HG02870 (cell line): Measurements from ENCODE around the gene AP2S1.
"Not testable (repeated sequence)": the region's sequence is repeated elsewhere in the genome, so short reads cannot be mapped to it uniquely, and the experiment has no call there.

Experiments
- ATAC-seq: cut with Tn5 transposase; IDR thresholded peaks from one replicate; pipeline ENCODE4 v1.9.1; 2021; ENCODE audit warnings: mild to moderate bottlenecking, moderate library complexity; ENCODE audit not compliant: unreplicated experiment

Gene AP2S1

DNA sequence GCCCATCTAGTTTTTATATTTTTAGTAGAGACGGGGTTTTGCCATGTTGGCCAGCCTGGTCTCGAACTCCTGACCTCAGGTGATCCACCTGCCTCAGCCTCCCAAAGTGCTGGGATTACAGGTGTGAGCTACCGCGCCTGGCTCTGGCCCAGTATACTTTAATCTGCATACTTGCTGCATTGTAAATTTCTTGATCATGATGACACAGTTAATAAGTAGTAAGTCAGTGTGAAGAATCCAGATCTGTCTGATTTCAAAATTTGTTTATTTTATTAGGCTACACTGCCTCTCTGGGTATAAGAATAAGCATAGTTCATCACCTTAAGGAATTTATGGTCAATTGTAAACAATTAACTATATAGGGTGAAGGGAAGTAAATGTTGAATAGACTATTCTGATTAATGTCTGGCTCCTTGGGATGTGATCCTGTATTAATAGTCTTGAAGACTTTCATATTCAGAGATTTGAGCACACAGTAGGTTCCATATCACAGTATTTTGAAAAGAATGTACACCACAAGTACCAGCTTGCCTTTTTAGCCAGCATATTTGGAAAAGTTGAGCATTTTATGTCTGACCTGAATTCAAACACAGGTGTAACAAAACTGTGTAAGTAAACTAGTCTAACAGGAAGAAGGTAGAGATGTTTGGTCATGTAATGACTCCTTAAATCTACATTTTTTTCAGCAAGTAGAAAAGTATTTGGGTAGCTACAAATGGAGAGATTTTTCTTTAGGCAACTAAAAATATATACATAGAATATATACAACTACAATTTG is 17.6 kb upstream of the AP2S1 start:
- ATAC-seq = no peak

- no peak for ATAC-seq
Observed at GRCh38 chr19:46867170-46867569, 16.5 kb upstream of the AP2S1 start.

DNA sequence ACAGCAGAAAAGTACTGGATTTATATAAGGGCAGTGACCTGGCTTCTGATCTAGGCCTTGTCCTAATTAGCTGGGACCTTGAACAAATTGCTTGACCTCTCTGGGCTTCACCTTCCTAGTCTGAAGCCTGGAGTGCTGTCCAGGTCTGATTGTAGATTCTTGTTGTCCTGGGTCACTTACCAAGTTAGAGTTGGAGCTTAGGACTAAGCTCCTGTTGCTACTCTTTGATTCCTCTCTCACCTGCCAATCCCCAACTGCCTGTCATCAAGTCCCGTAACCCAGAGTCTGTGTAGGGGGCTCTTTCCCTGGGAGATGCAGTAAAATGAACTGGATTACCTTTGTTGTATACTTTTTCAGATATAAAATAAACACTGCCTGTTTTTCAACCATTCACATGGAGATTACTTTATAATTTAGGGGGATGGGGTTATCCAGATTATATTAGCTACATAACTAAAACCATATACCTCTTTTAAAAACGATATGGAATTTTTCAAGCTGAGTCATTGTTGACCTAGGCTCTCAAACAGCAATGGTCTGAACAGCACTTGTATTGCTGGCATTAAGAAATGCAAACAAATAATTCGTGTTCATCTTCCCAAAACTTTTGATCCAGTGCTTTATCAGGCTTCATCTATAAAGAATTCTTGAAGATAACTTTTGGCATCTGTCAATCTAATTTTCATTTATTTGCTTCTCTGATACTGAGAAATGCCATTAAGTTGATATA is 15.9 kb upstream of the AP2S1 start:
- no peak for ATAC-seq

DNA sequence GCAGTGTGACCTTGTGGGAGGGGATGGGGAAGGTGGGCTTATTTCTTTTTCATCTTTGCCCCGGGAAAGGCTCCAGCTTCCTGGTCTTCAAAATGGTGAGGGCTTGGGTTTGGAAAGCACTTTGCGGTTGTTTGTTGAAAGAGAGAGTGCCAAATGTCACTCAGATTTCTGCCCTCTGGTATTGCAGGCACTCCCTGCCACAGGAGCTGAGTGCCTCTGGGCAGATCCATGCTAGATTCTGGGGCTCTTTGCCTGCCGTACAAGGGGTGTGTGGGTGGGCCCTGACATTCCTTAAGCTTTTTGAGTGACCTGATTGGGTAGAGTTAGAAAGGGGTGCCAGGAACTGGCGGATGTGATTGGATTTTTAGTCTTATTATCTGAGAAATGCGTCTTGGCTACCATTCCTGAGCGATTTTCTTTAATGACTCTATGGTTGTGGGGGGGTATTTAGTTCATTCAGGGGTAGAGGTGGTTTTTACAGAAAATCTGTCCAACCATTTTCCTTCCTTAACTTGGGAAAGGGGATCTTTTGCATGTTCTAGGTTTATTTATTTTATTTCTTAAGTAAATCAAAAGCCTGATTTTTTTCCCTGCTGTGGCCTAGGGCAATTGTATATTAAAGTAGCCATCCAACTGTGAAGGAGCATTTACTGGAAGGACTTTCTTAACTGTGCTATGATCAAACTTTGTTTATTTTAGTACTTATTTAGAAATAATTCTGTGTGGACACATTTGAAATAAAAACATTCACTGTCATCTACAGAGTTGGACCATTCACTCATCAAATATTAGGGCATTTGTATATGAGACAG is 13.4 kb upstream of the AP2S1 start:
- ATAC-seq = no peak

DNA sequence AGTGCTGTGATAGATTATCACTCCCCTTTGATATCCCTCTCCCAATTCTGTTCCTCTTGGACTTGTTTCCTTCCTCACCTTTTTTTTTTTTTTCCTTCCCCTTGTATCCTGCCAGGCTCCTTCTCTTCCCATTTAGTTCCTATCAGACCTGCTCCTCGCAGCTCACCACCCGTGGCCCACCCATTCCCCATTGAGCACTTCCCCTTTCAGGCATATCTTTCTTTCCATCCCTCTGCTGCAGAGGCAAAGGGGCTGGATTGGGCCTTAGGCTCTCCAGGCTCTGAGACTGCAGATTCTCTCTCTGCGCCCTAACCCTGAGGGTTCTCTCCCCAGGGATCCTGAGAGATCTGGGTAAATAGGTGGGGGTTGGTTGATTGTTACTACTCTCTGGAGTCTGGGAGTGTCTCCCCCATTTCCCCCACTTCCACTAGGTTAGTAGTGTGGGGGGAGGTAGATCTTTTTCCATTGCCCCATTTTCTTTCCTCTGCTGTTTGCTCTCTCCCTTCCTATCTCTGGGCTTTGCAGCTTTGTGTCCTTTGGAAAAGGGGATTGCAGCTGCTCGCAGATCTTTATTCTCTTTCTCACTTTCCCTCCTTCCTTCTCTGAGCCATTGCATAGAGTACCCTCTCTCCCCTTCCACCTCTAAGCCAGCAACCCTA is 12.5 kb upstream of the AP2S1 start:
- no peak for ATAC-seq

- ATAC-seq = no peak
Observed at GRCh38 chr19:46862503-46862834, 11.8 kb upstream of the AP2S1 start.

DNA sequence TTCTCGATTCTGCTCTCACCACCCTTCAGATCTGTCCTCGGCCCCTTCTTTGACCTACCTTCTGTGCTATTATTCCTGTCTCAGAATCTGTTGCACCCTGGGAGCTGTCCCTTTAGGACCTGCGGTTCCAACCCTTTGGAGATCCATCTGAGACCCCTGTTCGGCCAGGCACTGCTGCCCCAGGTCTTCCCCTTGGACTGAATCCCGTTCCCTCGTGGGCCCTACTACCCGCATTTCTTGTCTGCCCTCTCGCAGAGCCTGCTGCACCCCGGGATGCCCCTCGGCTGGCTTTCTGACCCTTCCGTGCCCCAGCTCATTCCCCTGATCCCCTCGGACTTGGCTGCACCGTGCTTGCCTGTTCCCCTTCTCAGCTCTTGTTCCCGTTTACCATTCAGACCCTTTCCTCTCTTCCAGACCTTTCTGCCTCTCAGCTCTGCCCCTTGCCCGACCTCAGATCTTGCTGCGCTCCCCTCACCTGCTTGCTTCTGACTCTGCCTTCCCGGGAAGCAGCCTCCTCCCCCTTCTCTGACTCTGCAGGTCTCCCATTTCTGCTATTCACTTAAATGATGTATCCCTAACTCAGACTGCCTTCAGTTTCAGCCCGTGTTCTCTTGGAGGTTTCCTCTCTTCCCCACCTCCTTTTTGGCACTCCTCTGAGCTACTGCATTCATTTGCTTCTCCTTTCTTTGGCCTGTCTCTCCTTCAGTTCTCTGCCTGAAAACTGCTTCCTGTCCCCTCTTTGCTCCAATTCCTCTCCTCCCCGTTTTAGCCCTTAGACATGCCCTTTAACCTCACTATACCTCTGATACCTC is 11.3 kb upstream of the AP2S1 start:
- no peak for ATAC-seq

DNA sequence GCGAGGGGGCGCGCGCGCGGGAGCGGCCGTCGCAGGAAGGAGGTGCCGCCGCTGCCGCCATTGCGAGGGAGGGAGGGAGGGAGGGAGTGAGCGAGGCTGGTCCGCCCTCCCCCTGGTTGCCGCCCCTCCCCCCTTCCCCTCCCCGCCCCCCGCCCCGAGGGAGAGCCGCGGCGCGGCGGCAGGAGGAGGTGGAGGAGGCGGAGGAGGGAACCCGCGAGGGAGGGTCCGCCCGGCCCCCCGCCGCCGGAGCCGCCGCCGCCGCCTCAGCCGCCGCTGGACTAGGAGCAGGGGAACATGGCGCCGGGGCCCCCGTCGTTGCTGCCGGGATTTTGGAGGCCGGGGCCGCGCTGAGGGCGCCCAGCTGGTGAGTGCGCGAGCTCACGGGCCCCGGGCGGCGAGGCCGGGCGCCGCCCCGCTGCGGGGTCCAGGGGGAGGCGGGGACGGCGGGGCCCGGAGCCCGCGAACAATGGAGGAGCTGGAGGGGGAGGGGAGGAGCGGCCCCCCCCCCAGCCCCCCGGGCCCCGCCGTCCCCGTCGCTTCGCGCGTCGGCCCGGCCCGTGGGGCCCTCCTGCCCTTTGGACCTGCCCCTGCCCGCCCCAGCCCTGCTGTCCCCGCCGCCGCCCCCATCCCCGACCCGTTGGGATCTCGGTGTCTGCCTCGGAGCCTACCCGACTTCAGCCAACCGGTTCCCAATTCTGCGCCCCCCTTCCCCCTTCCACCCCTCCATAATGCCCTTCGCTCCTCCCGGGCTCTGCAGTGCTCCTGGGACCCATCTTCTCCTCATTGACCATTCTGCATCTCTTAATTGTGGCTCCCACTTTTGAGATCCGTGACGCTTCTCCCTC is 10.4 kb upstream of the AP2S1 start, which contains the start of gene ARHGAP35:
ARHGAP35 (plus strand) TSS at position 152 of the 845 bp plus-strand sequence. CDS start 57,679 bp downstream, outside the sequence.
- no peak for ATAC-seq

GRCh38 chr19:46860125-46860845 is 9.6 kb upstream of the AP2S1 start:
- peak; percentile 64 for ATAC-seq

- no peak for ATAC-seq
Observed at GRCh38 chr19:46859637-46860124, 9.0 kb upstream of the AP2S1 start.

- peak; percentile 49 for ATAC-seq
Observed at GRCh38 chr19:46856062-46857022, 5.7 kb upstream of the AP2S1 start.

- not testable (repeated sequence) for ATAC-seq
Observed at GRCh38 chr19:46854698-46855097, 4.1 kb upstream of the AP2S1 start.

DNA sequence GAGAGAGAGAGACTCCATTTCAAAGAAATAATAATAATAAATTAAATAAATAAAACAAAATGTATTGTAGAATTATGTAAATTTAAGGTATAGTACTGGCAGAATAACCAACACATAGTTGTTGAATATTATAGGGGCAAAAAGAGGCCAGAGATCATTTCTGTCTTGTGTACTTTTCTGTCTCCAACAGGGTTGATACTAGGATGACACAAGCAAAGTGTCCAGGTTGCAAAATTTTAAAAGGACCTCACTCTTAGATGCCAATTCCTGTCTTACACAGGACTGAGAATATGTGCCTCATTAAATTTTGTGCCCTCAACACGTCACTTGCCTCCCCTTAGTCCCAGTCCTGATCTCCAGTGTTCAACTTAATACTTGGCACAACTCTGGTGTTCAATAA is 2.2 kb upstream of the AP2S1 start:
- no peak for ATAC-seq

GRCh38 chr19:46849610-46850009 is 1.0 kb downstream of the AP2S1 start:
- no peak for ATAC-seq

- ATAC-seq = no peak
Observed at GRCh38 chr19:46848389-46848788, 2.3 kb downstream of the AP2S1 start.

DNA sequence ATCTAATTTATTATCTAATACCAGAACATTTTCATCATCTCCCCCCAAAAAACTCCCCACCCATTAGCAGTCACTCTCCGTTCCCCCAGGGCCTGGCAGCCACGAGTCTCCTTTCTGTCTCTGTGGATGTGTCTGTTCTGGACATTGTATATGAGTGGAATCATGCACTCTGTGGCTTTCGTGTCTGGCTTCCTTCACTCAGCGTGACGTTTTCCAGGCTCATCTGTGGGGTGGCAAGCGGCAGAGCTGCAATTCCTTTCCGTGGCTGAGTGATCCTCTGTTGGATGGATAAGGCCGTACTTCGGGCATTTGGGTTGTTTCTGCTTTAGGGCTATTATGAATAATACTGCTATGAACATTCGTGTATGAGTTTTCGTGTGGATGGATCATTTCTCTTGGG is 3.1 kb downstream of the AP2S1 start:
- ATAC-seq = no peak

DNA sequence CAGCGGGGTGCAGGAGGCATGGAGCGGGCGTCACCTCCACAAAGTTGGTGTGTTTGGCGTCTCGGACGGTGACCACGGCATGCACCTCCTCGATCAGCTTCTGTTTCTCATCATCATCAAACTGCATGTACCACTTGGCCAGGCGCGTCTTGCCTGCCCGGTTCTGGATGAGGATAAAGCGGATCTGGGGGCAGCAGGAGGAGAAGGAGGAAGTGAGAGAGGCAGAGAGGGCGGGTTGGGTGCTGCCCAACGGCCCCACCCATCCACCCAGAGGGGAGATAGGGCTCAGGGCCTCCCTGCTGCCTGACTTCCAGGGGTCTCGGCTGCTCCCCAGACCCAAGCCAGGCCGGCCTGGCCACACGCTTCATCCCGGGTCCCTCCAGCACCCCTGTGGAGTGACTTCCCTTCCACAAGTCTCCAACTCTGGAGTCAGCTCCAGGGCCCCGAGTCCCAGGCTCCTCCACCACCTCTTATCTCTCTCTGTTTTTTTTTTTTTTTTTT is 4.6 kb downstream of the AP2S1 start:
- ATAC-seq = no peak
